RWPE2 (cell line): ENCODE results near the gene ZP1.
"Not testable (repeated sequence)": the region's sequence is repeated elsewhere in the genome, so short reads cannot be mapped to it uniquely, and the experiment has no call there.

ENCODE experiments used
- ATAC-seq: fragments of 200-7000 bp; cut with Tn5 transposase; 3 replicates; pipeline ENCODE4 v1.9.1; 2021; ENCODE audit warnings: low read depth
- DNase-seq: peaks from one replicate; pipeline ENCODE4 v3.0.0-alpha.2; 2020; ENCODE audit warnings: low spot score
- H3K27ac ChIP-seq: fragments of 450-650 bp; 2 replicates; pipeline ENCODE4 v1.5.1; 2017; ENCODE audit warnings: mild to moderate bottlenecking; ENCODE audit not compliant: poor library complexity, severe bottlenecking
- H3K27me3 ChIP-seq: fragments of 250-450 bp; sonication (Bioruptor Pico); 2 replicates; pipeline ENCODE4 v1.5.1; 2021; ENCODE audit warnings: mild to moderate bottlenecking, moderate library complexity; ENCODE audit not compliant: insufficient read depth, poor library complexity, severe bottlenecking
- H3K36me3 ChIP-seq: fragments of 250-450 bp; sonication (Bioruptor Pico); 2 replicates; pipeline ENCODE4 v1.5.1; 2020; ENCODE audit warnings: low read depth, mild to moderate bottlenecking, moderate library complexity
- H3K4me1 ChIP-seq: fragments of 250-450 bp; sonication (Bioruptor Pico); 2 replicates; pipeline ENCODE4 v1.5.1; 2021; ENCODE audit warnings: mild to moderate bottlenecking, moderate library complexity; ENCODE audit not compliant: insufficient read depth, poor library complexity, severe bottlenecking
- H3K4me3 ChIP-seq: fragments of 250-450 bp; sonication (Bioruptor Pico); 2 replicates; pipeline ENCODE4 v1.5.1; 2021; ENCODE audit warnings: mild to moderate bottlenecking, moderate library complexity; ENCODE audit not compliant: severe bottlenecking
- H3K9me3 ChIP-seq: fragments of 250-450 bp; sonication (Bioruptor Pico); 2 replicates; pipeline ENCODE4 v1.5.1; 2021; ENCODE audit warnings: mild to moderate bottlenecking, moderate library complexity; ENCODE audit not compliant: severe bottlenecking
- TF ChIP-seq, protein P1 (sequence below): fragments of 450-650 bp; IDR thresholded peaks from one replicate; pipeline ENCODE4 v1.5.1; 2017; ENCODE audit warnings: mild to moderate bottlenecking, moderate library complexity; ENCODE audit not compliant: poor library complexity, severe bottlenecking

The ZP1 gene

GRCh38 chr11:60866911-60867870 is at the start of gene ZP1:
TSS of gene ZP1 (plus strand) at chr11:60867542. CDS start at chr11:60867562, 20 bp downstream.
- TF ChIP-seq, protein P1, sequence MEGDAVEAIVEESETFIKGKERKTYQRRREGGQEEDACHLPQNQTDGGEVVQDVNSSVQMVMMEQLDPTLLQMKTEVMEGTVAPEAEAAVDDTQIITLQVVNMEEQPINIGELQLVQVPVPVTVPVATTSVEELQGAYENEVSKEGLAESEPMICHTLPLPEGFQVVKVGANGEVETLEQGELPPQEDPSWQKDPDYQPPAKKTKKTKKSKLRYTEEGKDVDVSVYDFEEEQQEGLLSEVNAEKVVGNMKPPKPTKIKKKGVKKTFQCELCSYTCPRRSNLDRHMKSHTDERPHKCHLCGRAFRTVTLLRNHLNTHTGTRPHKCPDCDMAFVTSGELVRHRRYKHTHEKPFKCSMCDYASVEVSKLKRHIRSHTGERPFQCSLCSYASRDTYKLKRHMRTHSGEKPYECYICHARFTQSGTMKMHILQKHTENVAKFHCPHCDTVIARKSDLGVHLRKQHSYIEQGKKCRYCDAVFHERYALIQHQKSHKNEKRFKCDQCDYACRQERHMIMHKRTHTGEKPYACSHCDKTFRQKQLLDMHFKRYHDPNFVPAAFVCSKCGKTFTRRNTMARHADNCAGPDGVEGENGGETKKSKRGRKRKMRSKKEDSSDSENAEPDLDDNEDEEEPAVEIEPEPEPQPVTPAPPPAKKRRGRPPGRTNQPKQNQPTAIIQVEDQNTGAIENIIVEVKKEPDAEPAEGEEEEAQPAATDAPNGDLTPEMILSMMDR, result no peak
- peak; percentile 44 for DNase-seq

DNA sequence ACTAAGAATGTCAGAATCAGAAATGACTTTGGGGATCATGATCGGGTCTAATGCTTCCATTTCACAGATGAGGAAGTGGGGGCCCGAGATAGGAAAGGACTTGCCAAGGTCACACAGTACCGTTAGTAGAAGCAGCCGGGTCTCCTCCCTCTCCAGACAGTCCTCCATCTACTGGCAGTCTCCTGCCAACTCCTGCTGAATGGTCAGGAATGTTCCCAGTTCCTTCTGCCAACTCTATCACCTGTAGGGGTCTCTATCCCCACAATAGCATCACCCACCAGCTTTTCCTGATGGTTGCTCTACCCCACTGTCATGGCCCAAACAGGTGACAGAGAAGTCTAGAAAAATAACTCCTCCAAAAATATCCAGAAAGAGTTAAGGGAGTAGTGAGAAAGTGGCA is 49.3 kb upstream of the ZP1 start:
- DNase-seq (no peak), ATAC-seq (no peak)
- Histone ChIP-seq H3K27me3 (no peaks in the 10 kb centered on the region), H3K27ac (no peak overlapping the region), H3K4me1 (no peaks in the 10 kb centered on the region), H3K4me3 (no peak overlapping the region), H3K36me3 (no peaks in the 10 kb centered on the region), H3K9me3 (peaks cover 7% of the 10 kb centered on the region)
- TF ChIP-seq, protein P1, result no peak

More at GRCh38 chr11:60866911-60867870, at the start of gene ZP1:
- Histone ChIP-seq H3K36me3 (no peaks in the 10 kb centered on the region), H3K27me3 (no peaks in the 10 kb centered on the region), H3K27ac (no peak within 1 kb of the TSS), H3K9me3 (no peaks in the 10 kb centered on the region), H3K4me3 (no peak within 1 kb of the TSS), H3K4me1 (no peaks in the 10 kb centered on the region)
- peak; percentile 47; the same call in 1 of the 3 replicates for ATAC-seq

DNA sequence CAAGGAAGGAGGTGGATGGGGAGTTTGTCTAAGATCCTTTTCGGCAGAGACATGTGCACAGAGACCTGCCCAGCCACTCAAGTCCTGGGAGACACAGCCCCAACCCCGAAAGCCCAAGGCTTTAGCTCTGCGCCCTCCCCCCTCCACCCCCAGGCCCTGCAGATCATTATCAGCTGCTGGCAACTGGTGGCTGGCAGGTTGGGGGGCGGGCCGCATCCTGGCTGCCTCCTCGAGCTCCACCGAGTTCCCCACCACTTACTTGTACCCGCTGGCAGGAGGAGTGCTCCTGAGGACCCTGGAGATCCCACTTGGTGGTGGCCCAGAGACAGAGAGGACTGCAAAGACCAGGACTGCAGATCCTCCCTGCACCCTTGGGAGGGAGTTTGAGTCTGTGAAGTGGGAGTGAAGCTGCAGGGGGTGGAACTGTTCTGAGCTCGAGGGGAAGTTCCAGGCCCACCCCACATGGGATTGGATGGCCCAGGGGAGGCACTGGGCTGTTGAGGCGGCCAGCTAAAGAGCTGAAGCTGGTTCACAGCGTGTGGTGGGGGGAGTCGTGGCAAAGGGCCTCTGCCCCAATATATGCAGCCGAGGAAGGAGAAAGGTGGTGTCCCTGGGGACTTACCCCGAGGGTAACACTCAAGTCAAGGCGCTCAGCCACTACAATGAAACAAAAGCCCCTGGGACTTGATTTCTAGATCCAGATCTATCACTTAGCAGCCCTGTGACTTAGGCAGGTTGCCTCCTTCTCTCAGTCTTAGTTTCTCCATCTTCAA is 45.3 kb upstream of the ZP1 start:
- no peak overlapping the region for H3K4me3 ChIP-seq
- no peak overlapping the region for H3K27ac ChIP-seq
- no peaks in the 10 kb centered on the region for H3K4me1 ChIP-seq
- no peak for ATAC-seq
- H3K36me3 ChIP-seq, result no peaks in the 10 kb centered on the region
- H3K27me3 ChIP-seq, result no peaks in the 10 kb centered on the region
- H3K9me3 ChIP-seq, result peaks cover under 1% of the 10 kb centered on the region
- DNase-seq, result no peak
- TF ChIP-seq, protein P1, result no peak

- not testable (repeated sequence) for H3K4me1 ChIP-seq, H3K36me3 ChIP-seq, H3K4me3 ChIP-seq, ATAC-seq, H3K27ac ChIP-seq, H3K9me3 ChIP-seq, DNase-seq, H3K27me3 ChIP-seq
Observed at GRCh38 chr11:60823745-60824306, 43.5 kb upstream of the ZP1 start.

DNA sequence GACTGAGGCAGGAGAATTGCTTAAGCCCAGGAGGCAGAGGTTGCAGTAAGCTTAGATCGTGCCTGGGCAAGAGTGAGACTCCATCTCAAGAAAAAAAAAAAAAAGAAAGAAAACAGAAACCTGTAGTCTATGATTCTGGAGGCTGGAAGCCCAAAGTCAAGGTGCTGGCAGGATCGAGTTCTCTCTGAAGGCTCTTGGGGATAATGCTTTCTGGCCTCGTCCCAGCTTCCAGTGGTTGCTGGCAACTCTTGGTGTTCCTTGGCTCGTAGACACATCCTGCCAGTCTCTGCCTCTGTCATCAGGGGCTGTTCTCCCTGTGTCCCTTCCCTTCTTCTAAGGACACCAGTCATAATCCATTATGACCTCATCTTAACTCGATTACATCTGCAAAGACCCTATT is 42.2 kb upstream of the ZP1 start:
- Histone ChIP-seq H3K27me3 (no peaks in the 10 kb centered on the region), H3K9me3 (no peaks in the 10 kb centered on the region), H3K4me3 (no peak overlapping the region), H3K27ac (no peak overlapping the region), H3K4me1 (no peaks in the 10 kb centered on the region), H3K36me3 (no peaks in the 10 kb centered on the region)
- TF ChIP-seq, protein P1, result no peak
- ATAC-seq (no peak), DNase-seq (no peak)
